Upper lobe of right lung (tissue), 1 donor: Measurements from ENCODE around the gene EMP2. TPM values are rescaled to one million over a fixed set of nuclear protein-coding genes. Genes with fewer than 3 reads are reported as not detected.

Experiments
- ATAC-seq: fragments of 200-7000 bp; cut with Tn5 transposase; one replicate; pipeline ENCODE4 v1.9.1; 2020; ENCODE audit warnings: mild to moderate bottlenecking, moderate library complexity
- DNase-seq: peaks from one replicate; pipeline ENCODE4 v3.0.0-alpha.2; 2020
- H3K27ac ChIP-seq: fragments of 200-600 bp; one replicate; pipeline ENCODE4 v1.8.0; 2022
- H3K27me3 ChIP-seq: fragments of 200-600 bp; one replicate; pipeline ENCODE4 v1.8.0; 2022; ENCODE audit warnings: mild to moderate bottlenecking
- H3K36me3 ChIP-seq: fragments of 200-600 bp; one replicate; pipeline ENCODE4 v1.8.0; 2022
- H3K4me1 ChIP-seq: fragments of 200-600 bp; one replicate; pipeline ENCODE4 v1.8.0; 2022
- H3K4me3 ChIP-seq: fragments of 200-600 bp; one replicate; pipeline ENCODE4 v1.8.0; 2022; ENCODE audit warnings: mild to moderate bottlenecking
- H3K9me3 ChIP-seq: fragments of 200-600 bp; one replicate; pipeline ENCODE4 v1.8.0; 2022
- CTCF ChIP-seq: fragments of 200-600 bp; IDR thresholded peaks from one replicate; pipeline ENCODE4 v1.8.0; 2022; ENCODE audit warnings: antibody characterized with exemption
- intact Hi-C: fragments of 100-400 bp; cut with DNase I; formaldehyde crosslinking; loops from one replicate; pipeline ENCODE4 v1.11.0; 2022
- total RNA-seq: library from RNA; stranded (reverse); fragmentation: NEBNext Ultra II Directional; extraction: Animal tissue kit (Norgen Biotek cat#: 25700); gene quantifications from one replicate; pipeline ENCODE4 v1.2.1, GENCODE V29; 2021
- donor health status: DM: no; HTN: yes; CAD: no; lungs with severe emphysema.

The EMP2 gene
- total RNA-seq, 1 donor from 2014 or later, result 726 TPM

DNA sequence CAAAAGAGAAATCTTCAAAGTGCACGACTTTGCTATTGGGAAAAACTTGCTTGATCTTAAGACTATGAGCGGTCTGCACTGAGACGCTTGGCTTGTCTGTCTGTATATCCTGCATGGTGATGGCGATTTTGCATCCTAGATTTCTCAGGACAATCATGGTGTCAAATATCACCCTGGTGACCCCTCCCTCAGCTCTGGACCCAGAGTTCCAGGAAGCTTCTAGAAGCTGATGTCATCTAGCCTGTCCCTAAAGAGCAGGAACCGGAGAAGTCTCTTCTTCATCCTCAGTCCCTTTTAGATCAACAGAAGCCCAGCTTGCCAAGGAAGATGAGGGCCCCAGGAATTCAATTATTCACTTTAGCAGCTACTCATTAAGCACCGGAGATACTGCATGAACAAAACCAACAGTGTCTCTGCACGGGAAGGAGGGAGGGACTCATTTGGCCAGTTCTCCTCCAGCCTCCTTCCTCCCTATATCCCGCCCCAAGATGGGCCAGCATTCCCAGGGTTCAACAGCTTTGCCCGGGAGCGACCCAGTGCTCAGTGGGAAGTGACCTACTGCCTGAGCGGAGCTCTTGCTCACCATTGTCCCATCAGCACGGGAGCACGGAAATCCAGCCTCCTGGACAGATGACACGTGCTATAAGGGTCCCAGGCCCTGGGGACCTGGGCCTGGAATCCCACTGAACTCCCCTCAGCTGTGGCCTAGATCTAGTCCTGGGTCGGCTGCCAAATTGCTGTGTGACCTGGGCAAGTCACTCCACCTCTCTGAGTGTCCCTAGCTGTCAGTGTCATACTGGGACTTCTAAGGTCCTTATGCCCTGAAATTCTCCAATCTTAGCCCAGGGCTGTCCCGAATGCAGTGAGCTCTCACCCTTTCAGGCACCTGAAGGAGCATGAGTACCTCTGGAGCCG is 3.8 kb downstream of the EMP2 start:
- intact Hi-C loops, result no loop called here
- H3K9me3 ChIP-seq, result no peaks in the 10 kb centered on the region
- ATAC-seq, result no peak
- H3K27me3 ChIP-seq, result no peaks in the 10 kb centered on the region
- no peaks in the 10 kb centered on the region for H3K36me3 ChIP-seq
- TF ChIP-seq CTCF, result no peak
- peak overlapping the region; percentile 69 for H3K4me3 ChIP-seq
- peak overlapping the region; percentile 94 for H3K27ac ChIP-seq
- peaks cover 47% of the 10 kb centered on the region for H3K4me1 ChIP-seq
- DNase-seq, result no peak

DNA sequence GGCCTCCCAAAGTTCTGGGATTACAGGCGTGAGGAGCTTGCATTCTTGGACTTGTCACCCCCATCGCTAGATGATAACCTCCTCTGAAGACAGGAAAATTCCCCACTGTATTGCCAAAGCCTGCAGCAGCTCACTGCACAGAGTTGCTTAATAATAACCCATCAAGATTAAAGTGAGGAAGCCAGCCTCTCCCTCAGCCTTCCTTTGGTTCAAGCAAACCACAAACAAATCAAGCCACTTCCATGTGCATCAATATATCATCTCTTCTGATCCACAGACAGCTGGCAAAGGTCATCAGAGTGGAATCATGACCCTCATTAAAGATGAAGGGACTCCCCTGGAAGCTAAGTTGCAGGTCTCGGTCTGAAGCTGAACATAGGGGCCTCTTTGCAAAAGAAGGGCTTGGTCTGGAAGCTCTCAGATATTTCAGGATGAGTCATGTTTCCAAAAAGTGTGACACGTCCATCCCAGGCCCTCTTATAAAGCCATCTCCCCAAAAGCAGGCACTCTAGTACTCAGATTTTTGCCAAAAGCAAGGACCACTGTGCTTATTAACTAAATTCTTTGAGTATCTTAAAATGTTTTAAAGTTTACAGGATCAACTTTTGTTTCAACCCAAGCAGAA is 4.8 kb downstream of the EMP2 start:
- no peak for DNase-seq
- TF ChIP-seq CTCF, result no peak
- Histone ChIP-seq H3K4me1 (peaks cover 45% of the 10 kb centered on the region), H3K4me3 (peak overlapping the region; percentile 69), H3K27me3 (no peaks in the 10 kb centered on the region), H3K9me3 (no peaks in the 10 kb centered on the region), H3K36me3 (no peaks in the 10 kb centered on the region), H3K27ac (peak overlapping the region; percentile 94)
- ATAC-seq, result no peak
- intact Hi-C loops, result no loop called here

GRCh38 chr16:10572611-10573010 is 7.8 kb downstream of the EMP2 start:
- Histone ChIP-seq H3K36me3 (no peaks in the 10 kb centered on the region), H3K4me3 (no peak overlapping the region), H3K4me1 (peaks cover 32% of the 10 kb centered on the region), H3K9me3 (no peaks in the 10 kb centered on the region), H3K27me3 (no peaks in the 10 kb centered on the region), H3K27ac (no peak overlapping the region)
- intact Hi-C loops, result no loop called here
- ATAC-seq (no peak), DNase-seq (no peak)
- TF ChIP-seq CTCF, result no peak

- Histone ChIP-seq H3K36me3 (no peaks in the 10 kb centered on the region), H3K9me3 (no peaks in the 10 kb centered on the region), H3K4me3 (no peak overlapping the region), H3K27me3 (no peaks in the 10 kb centered on the region), H3K4me1 (peaks cover 22% of the 10 kb centered on the region), H3K27ac (peak overlapping the region; percentile 36)
- ATAC-seq (no peak), DNase-seq (no peak)
- intact Hi-C loops, result no loop called here
- no peak for TF ChIP-seq CTCF
Observed at GRCh38 chr16:10571354-10571753, 9.0 kb downstream of the EMP2 start.

- Histone ChIP-seq H3K9me3 (no peaks in the 10 kb centered on the region), H3K27ac (peak overlapping the region; percentile 42), H3K4me1 (peaks cover 17% of the 10 kb centered on the region), H3K4me3 (no peak overlapping the region), H3K27me3 (no peaks in the 10 kb centered on the region), H3K36me3 (no peaks in the 10 kb centered on the region)
- no peak for TF ChIP-seq CTCF
- intact Hi-C loops, result no loop called here
- DNase-seq, result no peak
- peak; percentile 33 for ATAC-seq
Observed at GRCh38 chr16:10569621-10570020, 10.8 kb downstream of the EMP2 start.
